Measurements from ENCODE around the gene ADARB1.

The ADARB1 gene

GRCh38 chr21:45250914-45251634 is 176.7 kb downstream of the ADARB1 start:
- Histone ChIP-seq H3K27ac (no peak overlapping the region), H3K4me3 (no peak overlapping the region)

- Histone ChIP-seq H3K27ac (no peak overlapping the region), H3K4me3 (no peak overlapping the region)
Observed at GRCh38 chr21:45251635-45252447, 177.5 kb downstream of the ADARB1 start.

GRCh38 chr21:45252448-45252925 is 178.1 kb downstream of the ADARB1 start:
- no peak overlapping the region for H3K27ac ChIP-seq

GRCh38 chr21:45253180-45253579 is 178.8 kb downstream of the ADARB1 start:
- Histone ChIP-seq H3K27ac (no peak overlapping the region), H3K4me3 (no peak overlapping the region)

More at GRCh38 chr21:45252448-45252925, 178.1 kb downstream of the ADARB1 start:
- H3K4me3 ChIP-seq: no peak overlapping the region

GRCh38 chr21:45253633-45254459 is 179.5 kb downstream of the ADARB1 start:
- H3K27ac ChIP-seq: no peak overlapping the region
- no peak overlapping the region for H3K4me3 ChIP-seq

- no peak overlapping the region for H3K4me3 ChIP-seq
- H3K27ac ChIP-seq: no peak overlapping the region
Observed at GRCh38 chr21:45254460-45254930, 180.1 kb downstream of the ADARB1 start.

- no peak overlapping the region for H3K4me3 ChIP-seq
Observed at GRCh38 chr21:45255381-45256020, 181.1 kb downstream of the ADARB1 start.

GRCh38 chr21:45256021-45256911 is 181.9 kb downstream of the ADARB1 start:
- Histone ChIP-seq H3K4me3 (no peak overlapping the region), H3K27ac (peak overlapping the region in 1 of 21 experiments; percentile 19)

More at GRCh38 chr21:45255381-45256020, 181.1 kb downstream of the ADARB1 start:
- no peak overlapping the region for H3K27ac ChIP-seq

- Histone ChIP-seq H3K4me3 (no peak overlapping the region), H3K27ac (peak overlapping the region in 1 of 21 experiments; percentile 19)
Observed at GRCh38 chr21:45256912-45257672, 182.7 kb downstream of the ADARB1 start.

- H3K27ac ChIP-seq: no peak overlapping the region
- H3K4me3 ChIP-seq: no peak overlapping the region
Observed at GRCh38 chr21:45257673-45258341, 183.4 kb downstream of the ADARB1 start.

- Histone ChIP-seq H3K27ac (no peak overlapping the region), H3K4me3 (no peak overlapping the region)
Observed at GRCh38 chr21:45258466-45258865, 184.1 kb downstream of the ADARB1 start.

GRCh38 chr21:45259206-45259840 is 184.9 kb downstream of the ADARB1 start:
- H3K27ac ChIP-seq: no peak overlapping the region
- H3K4me3 ChIP-seq: no peak overlapping the region

- H3K4me3 ChIP-seq: no peak overlapping the region
- no peak overlapping the region for H3K27ac ChIP-seq
Observed at GRCh38 chr21:45260191-45260825, 185.9 kb downstream of the ADARB1 start.

GRCh38 chr21:45261093-45261492 is 186.7 kb downstream of the ADARB1 start:
- Histone ChIP-seq H3K4me3 (no peak overlapping the region), H3K27ac (no peak overlapping the region)

GRCh38 chr21:45262041-45262581 is 187.7 kb downstream of the ADARB1 start:
- no peak overlapping the region for H3K27ac ChIP-seq
- no peak overlapping the region for H3K4me3 ChIP-seq

GRCh38 chr21:45262616-45263015 is 188.2 kb downstream of the ADARB1 start:
- Histone ChIP-seq H3K27ac (no peak overlapping the region), H3K4me3 (no peak overlapping the region)
